Raji (cell line): ENCODE measurements around the gene PPP1R13B.

ENCODE experiments used
- POLR2A ChIP-seq: IDR thresholded peaks from 2 replicates; pipeline ENCODE4 v1.6.1; 2011; ENCODE audit warnings: low read depth, low read length, control low read depth; ENCODE audit not compliant: insufficient read depth

Gene PPP1R13B

GRCh38 chr14:103854017-103854808 lies 6.8 kb upstream of the PPP1R13B start:
- TF ChIP-seq POLR2A: no peak

- TF ChIP-seq POLR2A: no peak
Measured at GRCh38 chr14:103849151-103849886, 1.9 kb upstream of the PPP1R13B start.

- TF ChIP-seq POLR2A: no peak
Measured at GRCh38 chr14:103848175-103849077, 1.1 kb upstream of the PPP1R13B start.

GRCh38 chr14:103846543-103847450 lies 578 bp downstream of the PPP1R13B start:
- no peak for TF ChIP-seq POLR2A

GRCh38 chr14:103846097-103846496 lies 1.3 kb downstream of the PPP1R13B start:
- no peak for TF ChIP-seq POLR2A

GRCh38 chr14:103845327-103845726 lies 2.0 kb downstream of the PPP1R13B start:
- no peak for TF ChIP-seq POLR2A

GRCh38 chr14:103840014-103840413 lies 7.4 kb downstream of the PPP1R13B start:
- TF ChIP-seq POLR2A: no peak

GRCh38 chr14:103839579-103839978 lies 7.8 kb downstream of the PPP1R13B start:
- TF ChIP-seq POLR2A: no peak

- TF ChIP-seq POLR2A: no peak
Measured at GRCh38 chr14:103838117-103838516, 9.3 kb downstream of the PPP1R13B start.

- no peak for TF ChIP-seq POLR2A
Measured at GRCh38 chr14:103836976-103837725, 10.2 kb downstream of the PPP1R13B start.

GRCh38 chr14:103834956-103835355 lies 12.4 kb downstream of the PPP1R13B start:
- no peak for TF ChIP-seq POLR2A

- no peak for TF ChIP-seq POLR2A
Measured at GRCh38 chr14:103833711-103834110, 13.7 kb downstream of the PPP1R13B start.

- no peak for TF ChIP-seq POLR2A
Measured at GRCh38 chr14:103832046-103832445, 15.3 kb downstream of the PPP1R13B start.

- no peak for TF ChIP-seq POLR2A
Measured at GRCh38 chr14:103830511-103831270, 16.7 kb downstream of the PPP1R13B start.
